HEK293 (cell line): Measurements from ENCODE around the gene CPO.

Experiments used
- CTCF ChIA-PET: fragments of 350-600 bp; formaldehyde crosslinking; extraction: SDS; loops from one replicate; lab custom pipeline; 2021; ENCODE audit warnings: antibody characterized with exemption; lab: Yijun Ruan, JAX
- POLR2A ChIA-PET: fragments of 300-600 bp; formaldehyde crosslinking; extraction: SDS; loops from one replicate; lab custom pipeline; 2020; ENCODE audit warnings: antibody characterized with exemption, inconsistent platforms; lab: Yijun Ruan, JAX
- H3K27ac ChIP-seq: fragments of 200-500 bp; sonication (Bioruptor generic); 2 replicates; pipeline ENCODE4 v1.5.1; 2014; ENCODE audit warnings: low read depth, low read length, control low read depth, inconsistent platforms; ENCODE audit errors: extremely low read depth
- H3K36me3 ChIP-seq, 2 experiments: fragments of 200-500 bp in 1 of 2; sonication (Bioruptor generic) in 1 of 2; 1 replicate in 1 of 2; 2 replicates in 1 of 2; pipeline ENCODE4 v1.5.1; 2014 to 2017; ENCODE audit warnings: inconsistent platforms in 2 of 2, low read length in 2 of 2; ENCODE audit not compliant: control insufficient read depth in 2 of 2, insufficient read depth in 1 of 2
- H3K4me1 ChIP-seq: fragments of 200-500 bp; sonication (Bioruptor generic); 2 replicates; pipeline ENCODE4 v1.5.1; 2014; ENCODE audit warnings: mild to moderate bottlenecking, low read length, inconsistent platforms; ENCODE audit not compliant: control insufficient read depth, insufficient read depth
- H3K4me3 ChIP-seq: 2 replicates; pipeline ENCODE4 v1.5.1; 2011; ENCODE audit warnings: low read depth, mild to moderate bottlenecking, control low read depth, low read length, moderate library complexity
- H3K9me3 ChIP-seq: fragments of 200-500 bp; sonication (Bioruptor generic); 2 replicates; pipeline ENCODE4 v1.5.1; 2014; ENCODE audit warnings: low read depth, low read length, inconsistent platforms; ENCODE audit not compliant: control insufficient read depth, insufficient read depth
- INSM2 ChIP-seq: fragments of 450-650 bp; formaldehyde crosslinking; IDR thresholded peaks from 2 replicates; pipeline ENCODE4 v1.5.1; 2016; ENCODE audit warnings: missing biosample characterization, missing genetic modification characterization
- PATZ1 ChIP-seq: fragments of 450-650 bp; formaldehyde crosslinking; IDR thresholded peaks from 2 replicates; pipeline ENCODE4 v1.5.1; 2016; ENCODE audit warnings: missing biosample characterization, missing genetic modification characterization
- PRDM10 ChIP-seq: fragments of 450-650 bp; formaldehyde crosslinking; IDR thresholded peaks from 2 replicates; pipeline ENCODE4 v1.5.1; 2016; ENCODE audit warnings: missing biosample characterization, missing genetic modification characterization
- SP2 ChIP-seq: fragments of 450-650 bp; formaldehyde crosslinking; IDR thresholded peaks from 2 replicates; pipeline ENCODE4 v1.5.1; 2016; ENCODE audit warnings: missing biosample characterization, missing genetic modification characterization
- SP7 ChIP-seq: fragments of 450-650 bp; formaldehyde crosslinking; IDR thresholded peaks from 2 replicates; pipeline ENCODE4 v1.5.1; 2016; ENCODE audit warnings: missing biosample characterization, missing genetic modification characterization
- ZFP69B ChIP-seq: fragments of 450-650 bp; formaldehyde crosslinking; IDR thresholded peaks from 2 replicates; pipeline ENCODE4 v1.5.1; 2016; ENCODE audit warnings: missing biosample characterization, missing genetic modification characterization
- ZNF140 ChIP-seq: fragments of 450-650 bp; formaldehyde crosslinking; IDR thresholded peaks from 2 replicates; pipeline ENCODE4 v1.5.1; 2016; ENCODE audit warnings: missing biosample characterization, missing genetic modification characterization
- ZNF211 ChIP-seq: fragments of 450-650 bp; formaldehyde crosslinking; IDR thresholded peaks from 2 replicates; pipeline ENCODE4 v1.5.1; 2016; ENCODE audit warnings: low read depth, missing biosample characterization, missing genetic modification characterization
- ZNF214 ChIP-seq: fragments of 450-650 bp; formaldehyde crosslinking; IDR thresholded peaks from 2 replicates; pipeline ENCODE4 v1.5.1; 2017; ENCODE audit warnings: missing biosample characterization, mild to moderate bottlenecking, missing genetic modification characterization, borderline replicate concordance
- ZNF707 ChIP-seq: fragments of 450-650 bp; formaldehyde crosslinking; IDR thresholded peaks from 2 replicates; pipeline ENCODE4 v1.5.1; 2016; ENCODE audit warnings: missing biosample characterization, missing genetic modification characterization
- ZNF747 ChIP-seq: fragments of 450-650 bp; formaldehyde crosslinking; IDR thresholded peaks from 2 replicates; pipeline ENCODE4 v1.5.1; 2016; ENCODE audit warnings: missing biosample characterization, missing genetic modification characterization
- ZNF791 ChIP-seq: fragments of 450-650 bp; formaldehyde crosslinking; IDR thresholded peaks from 2 replicates; pipeline ENCODE4 v1.5.1; 2016; ENCODE audit warnings: missing biosample characterization, missing genetic modification characterization
- ZNF837 ChIP-seq: fragments of 450-650 bp; formaldehyde crosslinking; IDR thresholded peaks from 2 replicates; pipeline ENCODE4 v1.5.1; 2016; ENCODE audit warnings: missing biosample characterization, missing genetic modification characterization
- TF ChIP-seq, protein P1 (sequence below): fragments of 450-650 bp; formaldehyde crosslinking; IDR thresholded peaks from 2 replicates; pipeline ENCODE4 v1.5.1; 2017; ENCODE audit warnings: missing biosample characterization, missing genetic modification characterization

Gene CPO

DNA sequence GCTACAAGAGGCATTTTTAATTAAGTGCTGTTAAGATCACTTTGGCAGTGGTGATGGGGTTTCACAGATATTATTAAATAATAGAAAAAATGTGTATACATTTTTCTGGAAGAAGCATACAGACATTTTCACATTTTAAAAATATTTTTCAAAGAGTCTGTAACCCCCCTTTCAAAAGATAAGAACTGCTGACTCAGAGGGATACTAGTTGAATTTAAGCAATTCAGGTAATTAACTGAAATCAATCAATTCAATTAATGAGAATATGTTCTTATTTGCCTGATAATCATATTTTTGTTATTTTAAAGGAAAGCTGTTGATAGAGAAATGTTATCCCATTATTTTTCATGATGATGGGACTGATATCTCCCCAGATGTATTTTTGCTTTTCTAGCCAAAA is 41.1 kb downstream of the CPO start (continued):
- TF ChIP-seq PRDM10 (tag by site-specific recombination), result no peak
- TF ChIP-seq, all 188 proteins: peak for 0

DNA sequence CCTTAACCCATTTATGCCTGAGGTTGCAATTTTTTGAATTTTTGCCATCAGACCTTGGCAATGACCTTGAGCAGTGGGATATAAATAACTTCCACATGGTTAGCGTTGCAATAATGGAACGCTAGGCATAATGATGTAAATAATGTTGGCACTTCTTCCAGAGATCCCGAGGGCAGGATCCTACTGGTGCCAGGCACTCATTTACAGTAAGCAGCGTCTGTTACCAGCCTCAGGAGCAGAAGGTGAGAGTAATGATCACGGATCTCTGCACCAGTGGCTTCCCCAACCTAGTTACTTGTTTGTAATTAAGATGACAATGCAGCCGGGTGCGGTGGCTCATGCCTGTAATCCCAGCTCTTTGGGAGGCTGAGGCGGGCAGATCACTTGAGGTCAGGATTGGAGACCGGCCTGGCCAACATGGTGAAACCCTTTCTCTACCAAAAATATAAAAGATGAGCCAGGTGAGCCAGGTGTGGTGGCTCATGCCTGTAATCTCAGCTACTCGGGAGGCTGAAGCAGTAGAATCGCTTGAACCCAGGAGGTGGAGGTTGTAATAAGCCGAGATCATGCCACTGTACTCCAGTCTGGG is 41.9 kb downstream of the CPO start:
- POLR2A ChIA-PET, result no interaction called here
- Histone ChIP-seq H3K9me3 (no peaks in the 10 kb centered on the region), H3K27ac (no peak overlapping the region), H3K4me1 (peaks cover 3% of the 10 kb centered on the region; the same call in 1 of the 2 replicates), H3K4me3 (no peak overlapping the region), H3K36me3 (no peaks in the 10 kb centered on the region)
- TF ChIP-seq ZFP69B, result no peak
- no peak for TF ChIP-seq ZNF747 (tag by site-specific recombination)
- TF ChIP-seq PATZ1 (tag by site-specific recombination), result no peak
- TF ChIP-seq ZNF214, result no peak
- TF ChIP-seq, protein P1, sequence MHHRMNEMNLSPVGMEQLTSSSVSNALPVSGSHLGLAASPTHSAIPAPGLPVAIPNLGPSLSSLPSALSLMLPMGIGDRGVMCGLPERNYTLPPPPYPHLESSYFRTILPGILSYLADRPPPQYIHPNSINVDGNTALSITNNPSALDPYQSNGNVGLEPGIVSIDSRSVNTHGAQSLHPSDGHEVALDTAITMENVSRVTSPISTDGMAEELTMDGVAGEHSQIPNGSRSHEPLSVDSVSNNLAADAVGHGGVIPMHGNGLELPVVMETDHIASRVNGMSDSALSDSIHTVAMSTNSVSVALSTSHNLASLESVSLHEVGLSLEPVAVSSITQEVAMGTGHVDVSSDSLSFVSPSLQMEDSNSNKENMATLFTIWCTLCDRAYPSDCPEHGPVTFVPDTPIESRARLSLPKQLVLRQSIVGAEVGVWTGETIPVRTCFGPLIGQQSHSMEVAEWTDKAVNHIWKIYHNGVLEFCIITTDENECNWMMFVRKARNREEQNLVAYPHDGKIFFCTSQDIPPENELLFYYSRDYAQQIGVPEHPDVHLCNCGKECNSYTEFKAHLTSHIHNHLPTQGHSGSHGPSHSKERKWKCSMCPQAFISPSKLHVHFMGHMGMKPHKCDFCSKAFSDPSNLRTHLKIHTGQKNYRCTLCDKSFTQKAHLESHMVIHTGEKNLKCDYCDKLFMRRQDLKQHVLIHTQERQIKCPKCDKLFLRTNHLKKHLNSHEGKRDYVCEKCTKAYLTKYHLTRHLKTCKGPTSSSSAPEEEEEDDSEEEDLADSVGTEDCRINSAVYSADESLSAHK (tag by site-specific recombination), result no peak
- no peak for TF ChIP-seq ZNF707 (tag by site-specific recombination)
- no peak for TF ChIP-seq ZNF837 (tag by site-specific recombination)
- TF ChIP-seq ZNF211 (tag by site-specific recombination), result no peak
- no peak for TF ChIP-seq SP2 (tag by site-specific recombination)
- no peak for TF ChIP-seq SP7
- no peak for TF ChIP-seq INSM2
- TF ChIP-seq ZNF140 (tag by site-specific recombination), result no peak
- TF ChIP-seq ZNF791 (tag by site-specific recombination), result no peak
- CTCF ChIA-PET, result interaction anchor here (0.6 to 4.0 kb wide), 6 partner anchors 12 to 634 kb away, joined by 3 to 34 read pairs (median 4); no protein-coding TSS in a partner anchor
